Urinary bladder (tissue), 4 donors: ENCODE results near the gene MARCHF6. TPM values are rescaled to one million over a fixed set of nuclear protein-coding genes. Genes with fewer than 3 reads are reported as not detected.
"Not testable (repeated sequence)": the region's sequence is repeated elsewhere in the genome, so short reads cannot be mapped to it uniquely, and the experiment has no call there.

Source experiments
- DNase-seq: peaks from one replicate; pipeline ENCODE4 v3.0.0-alpha.2; 2015; ENCODE audit errors: extremely low spot score
- H3K27ac ChIP-seq: one replicate; pipeline ENCODE4 v1.5.1; 2013; ENCODE audit warnings: low read depth, mild to moderate bottlenecking, moderate library complexity
- H3K36me3 ChIP-seq: one replicate; pipeline ENCODE4 v1.6.1; 2013; ENCODE audit warnings: mild to moderate bottlenecking, moderate library complexity; ENCODE audit not compliant: insufficient read depth
- H3K4me1 ChIP-seq: one replicate; pipeline ENCODE4 v1.6.1; 2013; ENCODE audit warnings: mild to moderate bottlenecking, moderate library complexity; ENCODE audit not compliant: insufficient read depth
- H3K4me3 ChIP-seq: one replicate; pipeline ENCODE4 v1.5.1; 2013; ENCODE audit warnings: low read depth, low read length
- WGBS: extraction: QIAGEN DNeasy Blood & Tissue Kit; methylation state at CpG from one replicate; pipeline ENCODE4 v1.1.7; 2013; 5-methylcytosine and 5-hydroxymethylcytosine counted together
- polyA plus RNA-seq: library from polyadenylated mRNA; stranded (reverse); fragments of 200-250 nt; gene quantifications from one replicate; pipeline ENCODE4 v1.2.3, GENCODE V29; 2013
- total RNA-seq: library from RNA; depleted of rRNA; stranded (reverse); fragments of >200 nt; gene quantifications from one replicate; pipeline ENCODE4 v1.2.3, GENCODE V29; 2014
- donor health status: healthy with polysubstance abuse.
- donor health status: healthy.

The MARCHF6 gene
- 165 TPM for total RNA-seq
- 39.0 TPM for polyA plus RNA-seq

GRCh38 chr5:10353241-10354047 lies at the start of gene MARCHF6:
Gene MARCHF6, plus strand, starts transcription at chr5:10353695. Its CDS starts 204 bp downstream, at chr5:10353899.
- Histone ChIP-seq H3K4me1 (no peaks in the 10 kb centered on the region), H3K36me3 (no peaks in the 10 kb centered on the region), H3K4me3 (peak within 1 kb of the TSS; percentile 100), H3K27ac (peak within 1 kb of the TSS; percentile 97)
- DNase-seq: no peak
- WGBS: under 1% methylated on average over 92 of the region's 92 CpGs

DNA sequence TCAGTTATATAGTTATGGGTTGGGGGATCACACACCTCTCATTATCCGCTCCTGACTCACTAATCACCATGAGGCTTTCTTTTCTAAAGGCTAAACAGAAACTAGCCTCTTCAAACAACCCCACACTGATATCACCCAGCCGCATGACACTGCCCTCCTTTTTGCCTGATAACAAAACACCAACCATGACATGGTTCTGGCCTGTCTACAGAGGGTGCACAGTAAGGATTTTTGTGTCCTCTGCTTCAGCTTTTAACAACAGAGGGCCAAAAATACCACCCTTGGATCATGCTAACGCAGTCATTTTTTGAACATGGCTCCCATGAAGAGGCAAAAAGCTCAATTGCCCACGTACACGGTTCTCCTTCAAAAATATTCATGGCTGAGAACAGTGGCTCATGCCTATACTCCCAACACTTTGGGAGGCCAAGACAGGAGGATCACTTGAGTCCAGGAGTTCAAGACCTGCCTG lies 49.8 kb upstream of the MARCHF6 start:
- Histone ChIP-seq H3K4me1 (no peaks in the 10 kb centered on the region), H3K4me3 (no peak overlapping the region), H3K36me3 (no peaks in the 10 kb centered on the region), H3K27ac (no peak overlapping the region)
- WGBS: 86% methylated on average over 5 of the region's 5 CpGs
- DNase-seq: no peak

DNA sequence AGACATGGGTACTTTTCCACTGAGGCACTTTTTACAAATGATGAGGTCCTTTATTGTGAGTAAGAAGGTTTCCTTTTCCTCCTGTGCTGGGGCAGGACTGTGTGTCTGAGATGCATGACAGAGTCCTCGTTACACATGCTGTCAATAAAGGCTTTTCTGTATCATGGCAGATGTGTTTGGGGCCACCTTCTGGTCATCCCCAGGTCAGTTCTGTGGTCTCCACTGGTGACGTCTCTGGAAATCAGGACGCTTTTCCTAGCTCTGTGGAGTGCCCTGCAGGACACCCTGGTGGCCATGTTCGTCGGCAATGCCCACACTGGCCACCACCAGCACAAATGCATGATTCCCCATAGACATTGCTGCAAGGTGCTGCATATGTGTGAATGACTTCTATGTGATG lies 48.6 kb upstream of the MARCHF6 start:
- H3K4me1 ChIP-seq: no peaks in the 10 kb centered on the region

GRCh38 chr5:10306114-10306513 lies 47.4 kb upstream of the MARCHF6 start:
- Histone ChIP-seq H3K4me3 (no peak overlapping the region), H3K27ac (no peak overlapping the region), H3K4me1 (no peaks in the 10 kb centered on the region), H3K36me3 (no peaks in the 10 kb centered on the region)
- DNase-seq: no peak
- 72% methylated on average over 5 of the region's 5 CpGs for WGBS

More for the DNA sequence above, 48.6 kb upstream of the MARCHF6 start:
- Histone ChIP-seq H3K36me3 (no peaks in the 10 kb centered on the region), H3K4me3 (no peak overlapping the region), H3K27ac (no peak overlapping the region)
- WGBS: 92% methylated on average over 5 of the region's 5 CpGs
- DNase-seq: no peak

- Histone ChIP-seq H3K27ac (no peak overlapping the region), H3K4me1 (no peaks in the 10 kb centered on the region)
Observed at GRCh38 chr5:10306806-10307205, 46.7 kb upstream of the MARCHF6 start.

DNA sequence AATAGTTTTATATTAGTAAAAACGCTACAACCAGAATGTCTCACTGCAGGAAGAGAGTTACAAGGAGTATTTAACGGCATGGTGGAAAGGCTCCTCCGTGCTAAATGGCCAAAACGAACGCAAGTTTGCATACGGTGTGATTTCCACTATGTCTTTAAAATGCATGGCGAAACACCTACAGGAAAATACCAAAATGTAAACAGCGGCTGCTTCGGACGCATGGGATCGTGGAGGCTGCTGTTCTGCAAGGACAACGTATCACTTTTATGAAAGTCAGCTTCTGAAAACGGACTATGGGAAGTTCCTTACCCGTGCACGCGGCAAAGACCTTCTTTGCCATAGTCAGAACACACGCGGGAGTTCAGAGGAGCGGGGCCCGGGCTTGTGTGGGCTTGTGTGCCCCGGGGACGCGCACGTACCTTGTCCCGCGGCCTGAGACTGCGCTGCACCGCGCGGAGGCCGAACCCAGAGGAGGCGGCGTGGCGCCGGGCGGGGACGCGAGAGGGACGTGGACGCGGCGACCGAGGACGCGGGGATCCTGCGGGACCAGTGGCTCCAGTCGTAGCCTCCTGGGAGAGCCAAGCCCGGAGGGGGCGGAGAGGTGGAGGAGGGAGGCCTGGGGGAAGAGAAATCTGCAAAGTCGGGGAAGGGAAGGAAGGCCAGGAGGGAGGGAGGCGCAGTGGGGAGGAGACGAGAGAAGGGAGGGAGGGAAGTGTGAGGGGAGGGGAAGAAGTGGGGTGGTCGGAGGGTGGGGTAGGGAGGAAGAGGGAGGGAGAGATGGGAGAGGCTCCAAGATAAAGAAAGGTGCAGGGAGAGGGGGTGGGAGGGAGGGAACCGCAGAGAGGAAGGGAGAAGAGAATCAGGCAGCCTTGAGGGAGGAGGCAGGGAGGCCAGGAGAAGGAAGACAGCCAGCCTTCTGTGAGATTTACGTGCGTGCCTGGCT lies 46.0 kb upstream of the MARCHF6 start, which contains the start of gene CMBL:
Gene CMBL, minus strand, starts transcription at position 697 of the 943 bp plus-strand sequence. CDS start 17,140 bp downstream, outside the sequence.
- Histone ChIP-seq H3K27ac (peak within 1 kb of the TSS; percentile 87), H3K36me3 (no peaks in the 10 kb centered on the region), H3K4me3 (peak within 1 kb of the TSS; percentile 64), H3K4me1 (no peaks in the 10 kb centered on the region)
- peak; percentile 45 for DNase-seq
- WGBS: 2% methylated on average over 56 of the region's 56 CpGs

More at GRCh38 chr5:10306806-10307205, 46.7 kb upstream of the MARCHF6 start:
- 38% methylated on average over 8 of the region's 8 CpGs for WGBS
- Histone ChIP-seq H3K4me3 (peak overlapping the region; percentile 64), H3K36me3 (no peaks in the 10 kb centered on the region)
- DNase-seq: no peak

DNA sequence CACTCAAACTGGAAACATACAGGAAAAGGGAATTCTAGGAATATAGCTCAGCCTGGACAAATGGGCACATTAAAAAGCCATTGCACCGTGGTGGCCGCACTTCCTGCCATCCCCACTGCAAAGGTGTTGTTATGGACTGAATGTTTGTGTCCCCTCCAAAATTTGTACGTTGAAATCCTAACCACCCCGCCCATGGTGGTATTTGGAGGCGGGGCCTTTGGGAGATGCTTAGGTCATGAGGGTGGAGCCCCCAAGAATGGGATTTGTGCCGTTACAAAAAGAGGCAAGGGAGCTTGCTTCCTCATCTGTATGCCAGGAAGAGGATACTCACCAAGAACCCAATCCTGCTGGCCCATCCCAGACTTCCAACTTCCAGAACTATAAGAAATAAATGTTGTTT lies 44.7 kb upstream of the MARCHF6 start:
- WGBS: 83% methylated on average over 6 of the region's 6 CpGs
- H3K27ac ChIP-seq: no peak overlapping the region
- no peak overlapping the region for H3K4me3 ChIP-seq
- no peaks in the 10 kb centered on the region for H3K4me1 ChIP-seq
- H3K36me3 ChIP-seq: no peaks in the 10 kb centered on the region
- DNase-seq: no peak

DNA sequence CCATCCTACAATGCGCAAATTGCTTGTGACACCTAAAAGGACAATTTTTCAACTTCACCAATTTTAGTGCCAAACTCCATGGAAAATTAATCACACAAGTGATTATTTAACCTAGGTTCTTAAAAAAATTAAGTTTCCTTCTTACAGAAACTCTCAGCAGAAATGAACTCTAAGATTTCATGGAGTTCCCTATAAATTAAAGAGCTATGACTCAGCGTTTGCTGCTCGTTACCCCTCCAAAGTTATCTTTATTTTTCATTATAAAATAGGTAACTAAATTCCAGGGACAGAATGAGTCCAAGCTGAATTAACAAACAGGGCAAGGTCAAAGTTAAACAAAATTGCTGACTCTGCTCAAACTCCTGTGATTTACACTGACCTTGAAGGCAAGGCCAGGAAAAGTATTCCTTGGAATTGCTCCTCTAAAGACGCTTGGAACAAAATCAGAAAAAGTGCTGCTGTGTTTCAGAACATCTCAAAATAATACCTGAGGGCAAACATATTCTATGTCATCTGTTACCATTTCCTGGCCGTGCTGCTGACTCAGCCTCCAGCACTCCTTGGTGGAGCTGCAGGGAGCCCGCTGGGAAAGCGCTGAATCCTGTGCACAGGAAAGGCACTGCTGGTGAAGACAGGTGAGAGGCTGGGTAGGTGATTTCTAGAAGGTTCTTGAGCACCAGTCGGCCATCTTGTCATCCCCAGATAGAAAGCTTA lies 43.3 kb upstream of the MARCHF6 start:
- Histone ChIP-seq H3K36me3 (no peaks in the 10 kb centered on the region), H3K4me3 (no peak overlapping the region), H3K27ac (no peak overlapping the region), H3K4me1 (no peaks in the 10 kb centered on the region)
- no peak for DNase-seq
- 80% methylated on average over 8 of the region's 8 CpGs for WGBS

- H3K4me3 ChIP-seq, H3K4me1 ChIP-seq, H3K36me3 ChIP-seq, DNase-seq, H3K27ac ChIP-seq: not testable (repeated sequence)
- WGBS: 91% methylated on average over 8 of the region's 8 CpGs
Observed at GRCh38 chr5:10310835-10311570, 42.5 kb upstream of the MARCHF6 start.

GRCh38 chr5:10311595-10312425 lies 41.7 kb upstream of the MARCHF6 start:
- DNase-seq: no peak
- WGBS: 82% methylated on average over 10 of the region's 10 CpGs
- Histone ChIP-seq H3K4me1 (no peaks in the 10 kb centered on the region), H3K27ac (no peak overlapping the region), H3K4me3 (no peak overlapping the region), H3K36me3 (no peaks in the 10 kb centered on the region)

GRCh38 chr5:10315201-10315600 lies 38.3 kb upstream of the MARCHF6 start:
- H3K36me3 ChIP-seq: no peaks in the 10 kb centered on the region
- no peak overlapping the region for H3K27ac ChIP-seq
- H3K4me3 ChIP-seq: no peak overlapping the region
- 72% methylated on average over 5 of the region's 5 CpGs for WGBS
- H3K4me1 ChIP-seq: no peaks in the 10 kb centered on the region
- no peak for DNase-seq
